Pons (tissue), 1 donor: Measurements from ENCODE around the gene TSHZ1.

ENCODE experiments used
- DNase-seq: peaks from one replicate; pipeline ENCODE4 v3.0.0-alpha.2; 2016; ENCODE audit warnings: low spot score

The TSHZ1 gene

GRCh38 chr18:75220551-75221355, 10.2 kb downstream of the TSHZ1 start:
- no peak for DNase-seq

DNA sequence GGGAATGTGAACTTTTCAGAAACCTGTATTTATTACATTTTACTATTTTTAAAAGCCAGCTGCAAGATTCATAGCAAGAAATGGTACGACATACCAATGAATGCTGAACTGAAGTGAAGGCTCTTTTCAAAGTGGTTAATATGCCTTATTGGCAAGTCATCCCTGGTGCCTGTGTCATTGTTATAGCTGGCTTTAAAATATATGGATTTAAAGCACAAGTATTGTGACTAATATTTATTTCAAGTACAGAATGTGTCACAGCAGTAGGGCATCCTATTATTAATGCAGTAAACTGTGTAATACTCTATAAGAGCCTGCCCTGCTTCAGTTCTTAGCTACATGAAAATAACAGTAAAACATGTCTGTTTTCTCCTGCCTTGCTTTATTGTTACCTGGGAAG, 10.8 kb downstream of the TSHZ1 start:
- no peak for DNase-seq

DNA sequence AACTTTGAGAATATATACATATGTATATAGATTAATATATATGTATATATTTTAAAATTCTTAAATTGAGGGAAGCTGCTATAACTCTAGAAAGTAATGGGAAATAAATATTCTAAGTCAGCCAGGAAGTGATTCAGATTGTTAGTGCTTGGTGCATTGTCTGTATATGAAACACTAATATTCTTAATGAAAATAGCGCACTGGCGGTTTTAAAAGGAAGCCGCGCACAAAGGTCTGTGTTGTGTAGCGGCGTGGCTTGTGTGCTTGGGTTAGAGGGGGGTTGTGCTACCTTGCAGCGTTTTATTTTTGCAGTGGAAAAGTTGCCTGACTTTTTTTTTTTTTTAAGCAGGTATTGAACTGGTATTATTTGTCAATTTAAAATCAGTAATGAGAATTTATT, 11.3 kb downstream of the TSHZ1 start:
- no peak for DNase-seq

GRCh38 chr18:75222407-75222806, 11.8 kb downstream of the TSHZ1 start:
- DNase-seq = no peak

DNA sequence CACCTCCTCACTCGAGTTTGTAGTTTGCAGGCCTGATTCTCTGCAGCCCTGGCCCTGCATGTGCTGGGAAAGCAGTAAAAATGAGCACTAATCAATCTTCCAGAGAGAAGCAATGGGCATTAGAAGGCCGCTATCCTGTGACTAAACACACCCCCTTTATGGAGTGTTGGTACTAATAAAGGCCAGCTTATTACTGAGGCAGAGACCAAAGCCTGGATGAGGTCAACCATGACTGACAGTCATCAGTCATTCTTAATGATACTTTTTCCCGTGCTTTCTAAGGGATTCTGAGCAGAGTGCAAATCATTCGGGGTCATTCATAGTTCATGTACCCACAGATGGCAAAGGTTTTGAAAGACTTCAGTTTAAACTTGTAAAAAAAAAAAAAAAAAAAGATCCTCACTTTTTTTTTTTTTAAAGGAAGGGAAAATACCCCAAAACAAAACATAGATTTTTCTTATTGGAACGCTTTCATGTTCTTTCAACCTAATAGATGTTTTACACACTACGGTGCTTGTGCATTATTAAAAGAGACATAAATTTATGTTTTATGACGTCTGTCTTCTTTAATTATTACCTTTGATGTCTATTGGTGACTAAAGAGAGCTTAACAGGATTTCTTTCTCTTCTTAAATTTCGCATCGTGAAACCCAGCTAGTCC, 13.2 kb downstream of the TSHZ1 start:
- no peak for DNase-seq

- no peak for DNase-seq
These were observed 15.8 kb downstream of the TSHZ1 start for GRCh38 chr18:75226286-75226955.

DNA sequence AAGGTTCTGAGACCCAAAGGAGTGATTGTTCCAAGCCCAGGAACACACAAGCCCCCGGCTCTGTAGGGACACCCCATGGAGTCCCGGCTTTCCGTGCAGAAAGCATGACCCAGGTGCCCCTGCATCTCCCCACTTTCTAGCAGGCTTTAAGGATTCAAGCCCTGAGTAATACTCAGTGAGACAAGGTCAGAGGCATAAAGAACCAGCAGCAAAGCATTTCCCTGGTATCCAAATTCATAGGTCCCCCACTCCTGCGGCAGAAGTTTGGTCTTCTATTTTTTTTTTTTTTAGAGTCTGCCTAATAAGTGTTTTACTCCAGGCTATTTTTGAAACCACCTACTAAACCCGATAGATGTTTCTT, 16.3 kb downstream of the TSHZ1 start:
- no peak for DNase-seq

DNA sequence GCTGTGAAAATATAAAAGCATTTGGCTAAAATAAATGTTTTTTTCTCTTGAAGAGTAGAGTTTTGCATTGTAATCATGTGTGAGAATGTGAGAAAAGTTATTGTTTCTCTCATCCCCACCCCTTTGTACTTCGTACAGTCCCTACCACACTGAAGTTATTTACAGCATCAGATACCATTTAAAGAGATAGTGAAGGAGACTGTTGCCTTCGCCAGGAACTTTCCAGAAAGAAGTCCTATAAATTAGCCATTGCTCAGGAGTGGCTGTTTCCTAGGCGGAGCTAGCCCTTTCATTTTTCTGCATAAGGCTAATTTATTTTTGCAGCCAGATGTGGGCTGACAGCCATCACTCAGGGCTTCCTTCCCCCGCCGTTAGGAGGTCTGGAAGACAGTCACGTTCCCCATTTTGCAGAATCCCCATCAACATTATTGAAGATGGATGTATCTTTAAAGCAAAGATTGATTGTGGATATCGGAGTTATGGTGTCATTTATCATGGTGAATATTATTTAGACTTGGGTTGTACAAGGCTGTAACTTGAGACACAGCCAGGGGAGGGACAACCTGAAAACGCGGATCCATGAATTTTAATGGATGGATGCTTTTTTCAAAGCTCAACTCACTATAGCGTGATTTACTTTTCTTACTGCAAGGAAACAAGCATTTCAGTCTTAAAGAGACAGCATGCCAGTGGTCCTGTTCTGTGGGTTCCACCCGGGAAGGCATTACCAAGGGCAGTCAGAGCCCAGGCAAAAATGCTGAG, 17.1 kb downstream of the TSHZ1 start:
- DNase-seq = no peak

- no peak for DNase-seq
These were observed 18.4 kb downstream of the TSHZ1 start for GRCh38 chr18:75228967-75229366.

DNA sequence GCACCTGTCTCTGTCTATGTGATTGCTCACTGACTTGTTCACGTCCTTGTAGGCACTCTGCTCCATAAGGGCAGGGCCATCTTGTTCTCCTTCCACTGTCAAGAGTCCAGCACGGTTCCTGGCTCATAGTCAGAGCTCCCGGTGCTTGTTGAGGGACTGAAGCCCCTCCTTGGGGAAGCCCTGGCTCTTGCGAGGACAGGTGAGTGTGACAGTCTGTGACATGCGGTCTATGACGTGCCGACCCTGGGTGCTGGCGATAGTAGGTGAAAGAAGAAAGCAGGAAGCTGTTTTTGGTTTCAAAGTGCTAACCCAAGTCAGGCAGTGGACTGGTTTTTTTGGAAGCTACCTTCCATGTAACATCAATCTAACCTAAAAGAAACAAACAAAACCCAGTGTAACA, 18.8 kb downstream of the TSHZ1 start:
- no peak for DNase-seq

GRCh38 chr18:75230163-75231052, 19.8 kb downstream of the TSHZ1 start:
- no peak for DNase-seq

- DNase-seq = no peak
These were observed 20.4 kb downstream of the TSHZ1 start for GRCh38 chr18:75231053-75231406.

DNA sequence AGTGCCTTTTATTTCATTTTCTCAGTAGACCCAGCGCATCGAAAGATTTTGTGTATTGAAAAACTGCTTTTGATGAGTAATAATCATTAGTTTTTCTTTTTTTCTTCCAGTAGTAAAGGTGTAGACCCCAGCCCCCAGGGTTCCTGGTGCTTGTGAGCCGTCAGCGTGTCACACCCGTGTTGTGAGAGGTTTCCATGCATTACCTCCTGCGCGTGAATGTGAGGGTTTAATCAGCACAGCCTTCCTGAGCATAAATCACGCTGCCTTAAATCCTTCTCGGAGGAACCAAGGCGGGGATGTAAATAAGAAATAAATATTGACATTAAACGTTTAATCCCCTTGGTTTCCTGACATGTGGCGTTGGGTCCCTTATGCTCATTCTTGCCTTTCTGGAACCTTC, 24.3 kb downstream of the TSHZ1 start:
- DNase-seq = no peak

GRCh38 chr18:75235896-75236295, 25.3 kb downstream of the TSHZ1 start:
- no peak for DNase-seq

DNA sequence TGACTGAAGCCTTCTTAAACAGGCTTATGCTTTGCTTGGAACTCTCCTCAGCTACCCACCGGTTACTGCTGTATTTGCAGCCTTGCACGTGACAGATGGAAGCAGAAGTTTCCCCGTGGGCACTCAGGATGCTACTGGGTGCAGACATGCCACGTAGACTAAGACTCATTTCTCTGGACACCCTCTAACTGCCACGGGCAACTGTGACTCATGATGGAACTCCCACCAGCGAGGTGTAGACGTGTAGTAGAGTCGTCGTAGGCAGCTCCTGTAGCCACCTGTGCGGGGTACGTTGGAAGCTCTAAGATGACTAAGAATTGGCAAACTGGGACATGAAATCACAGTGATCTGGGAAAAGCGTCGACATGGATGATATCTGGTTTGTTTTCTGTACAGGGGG, 27.5 kb downstream of the TSHZ1 start:
- no peak for DNase-seq

DNA sequence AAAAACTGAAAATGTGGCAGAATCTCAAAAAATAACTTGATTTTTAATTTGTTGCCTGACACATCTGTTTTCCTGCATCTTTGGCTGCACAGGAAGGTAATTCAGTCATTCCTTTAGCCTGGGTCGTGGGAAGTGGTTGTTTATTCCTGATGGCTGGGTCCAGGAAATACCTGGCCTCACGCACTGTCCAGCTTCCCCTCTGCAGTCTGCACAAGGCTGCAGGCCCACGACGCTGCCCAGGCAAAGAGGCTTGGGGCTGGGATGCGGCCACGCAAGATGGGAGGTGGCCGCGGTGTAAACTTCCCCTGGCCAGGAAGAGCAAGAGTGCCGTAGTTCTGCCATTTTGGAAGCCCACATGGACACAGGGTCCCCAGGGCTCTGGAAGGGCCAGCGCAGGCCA, 28.2 kb downstream of the TSHZ1 start:
- no peak for DNase-seq

DNA sequence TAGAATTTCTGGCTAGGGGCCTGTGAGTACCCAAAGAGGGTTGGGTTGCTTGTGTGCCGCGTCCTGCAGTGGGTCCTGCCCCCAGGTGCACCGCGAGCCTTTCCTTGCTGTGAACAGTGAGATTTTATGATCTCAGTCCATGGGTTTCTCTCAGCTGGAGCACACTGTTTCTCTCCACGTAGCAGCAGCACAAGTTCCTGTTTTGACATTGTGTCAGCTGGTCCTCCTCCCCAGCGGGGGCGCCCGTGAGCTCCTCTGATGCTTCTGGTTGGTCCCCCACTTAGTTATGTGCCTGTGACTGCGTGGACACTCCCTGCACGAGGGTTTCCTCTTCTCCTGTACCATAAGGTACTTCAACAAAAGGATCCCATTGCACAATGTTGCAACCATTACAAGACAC, 29.8 kb downstream of the TSHZ1 start:
- DNase-seq = no peak

DNA sequence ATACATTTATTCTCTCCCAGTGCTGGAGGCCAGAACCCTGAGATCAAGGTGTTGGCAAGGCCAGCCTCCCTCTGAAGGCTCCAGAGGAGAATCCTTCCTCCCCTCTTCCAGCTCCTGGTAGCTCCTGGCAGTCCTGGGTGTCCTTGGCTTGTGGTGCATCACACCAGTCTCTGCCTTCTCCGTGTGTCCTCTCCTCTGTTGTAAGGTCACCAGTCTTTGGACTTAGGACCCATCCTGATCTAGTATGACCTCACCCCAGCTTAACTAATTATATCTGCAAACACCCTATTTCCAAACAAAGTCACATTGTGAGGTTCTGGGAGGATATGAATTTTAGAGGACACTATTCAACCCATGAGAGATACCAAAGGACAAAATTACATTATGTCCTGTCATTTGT, 31.1 kb downstream of the TSHZ1 start:
- no peak for DNase-seq

DNA sequence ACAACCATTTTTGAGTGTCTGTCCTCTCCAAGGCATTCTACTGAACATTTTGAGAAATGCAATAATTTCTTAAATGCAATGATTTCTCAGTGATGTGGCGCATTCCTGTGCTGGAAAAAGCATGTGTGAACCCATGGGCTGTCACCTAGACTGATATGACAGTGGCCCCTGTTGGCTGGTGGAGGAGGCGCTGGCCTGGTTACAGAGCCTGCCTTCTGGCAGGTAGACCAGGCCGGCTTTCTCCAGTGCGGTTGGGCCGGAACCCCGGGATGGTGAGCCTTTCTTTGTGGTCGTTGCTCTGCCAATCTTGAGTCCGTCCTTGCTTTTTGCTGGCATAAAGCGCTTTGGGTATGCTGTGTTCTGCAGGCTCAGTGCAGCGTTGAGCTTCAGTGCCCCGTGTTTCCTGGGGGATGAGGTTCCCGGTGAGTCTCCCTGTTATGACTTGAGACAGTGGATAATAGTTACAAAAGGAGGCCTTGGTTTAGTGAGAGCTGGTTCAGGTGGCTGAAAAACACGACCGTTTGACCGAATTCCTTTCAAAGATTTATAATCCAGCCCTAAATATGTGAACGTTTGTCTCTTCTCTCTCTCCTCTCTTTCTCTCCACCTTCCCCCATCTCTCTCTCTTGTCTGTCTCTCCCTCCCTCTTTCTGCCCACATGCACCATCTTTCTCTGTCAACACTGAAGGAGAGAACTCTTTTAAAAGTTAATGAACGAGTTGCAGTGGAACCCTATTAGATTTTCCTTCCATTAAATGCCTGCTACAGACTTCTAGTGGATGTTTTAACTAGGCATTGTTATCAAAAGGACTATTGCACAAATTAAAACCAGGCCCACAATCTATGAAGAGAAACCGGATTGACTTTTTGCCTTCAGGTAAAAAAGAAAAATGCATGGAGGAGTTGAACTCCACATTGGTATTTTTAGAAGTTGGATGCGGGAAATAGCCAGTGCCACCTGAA, 34.0 kb downstream of the TSHZ1 start:
- no peak for DNase-seq
